SJSA1 (cell line): ENCODE data around the gene OLFML2A. TPM values are rescaled to one million over a fixed set of nuclear protein-coding genes. Genes with fewer than 3 reads are reported as not detected.
"Not testable (repeated sequence)": the region's sequence is repeated elsewhere in the genome, so short reads cannot be mapped to it uniquely, and the experiment has no call there.

Experiments
- DNase-seq, 2 experiments: peaks; one replicate each; pipeline ENCODE4 v3.0.0-alpha.2; 2015 to 2020; ENCODE audit warnings: low spot score in 2 of 2, low read depth in 1 of 2
- H3K27ac ChIP-seq: fragments of 250-450 bp; sonication (Bioruptor Pico); 2 replicates; pipeline ENCODE4 v1.5.1; 2020; ENCODE audit warnings: mild to moderate bottlenecking, moderate library complexity
- H3K27me3 ChIP-seq: fragments of 250-450 bp; sonication (Bioruptor Pico); replicated peaks from 2 replicates; pipeline ENCODE4 v1.5.1; 2020; ENCODE audit warnings: mild to moderate bottlenecking, moderate library complexity
- H3K36me3 ChIP-seq: fragments of 250-450 bp; sonication (Bioruptor Pico); 2 replicates; pipeline ENCODE4 v1.5.1; 2020; ENCODE audit warnings: mild to moderate bottlenecking
- H3K4me1 ChIP-seq: fragments of 250-450 bp; sonication (Bioruptor Pico); replicated peaks from 2 replicates; pipeline ENCODE4 v1.6.1; 2021; ENCODE audit warnings: mild to moderate bottlenecking
- H3K4me3 ChIP-seq: fragments of 250-450 bp; sonication (Bioruptor Pico); 2 replicates; pipeline ENCODE4 v1.5.1; 2020; ENCODE audit warnings: mild to moderate bottlenecking
- H3K9me3 ChIP-seq: fragments of 250-450 bp; sonication (Bioruptor Pico); replicated peaks from 2 replicates; pipeline ENCODE4 v1.5.1; 2020; ENCODE audit warnings: mild to moderate bottlenecking
- total RNA-seq: library from RNA; depleted of rRNA; stranded (reverse); fragments of >200 nt; shearing (Covaris generic); gene quantifications from 2 replicates; pipeline ENCODE4 v1.2.3, GENCODE V29; 2014

OLFML2A gene
- total RNA-seq, 1 experiment from 2014 or later, result 5.0 TPM

GRCh38 chr9:124820698-124821623 lies 44.0 kb downstream of the OLFML2A start:
- H3K36me3 ChIP-seq, result no peaks in the 10 kb centered on the region
- no peak for DNase-seq
- no peak overlapping the region for H3K27ac ChIP-seq
- no peaks in the 10 kb centered on the region for H3K9me3 ChIP-seq
- peaks cover 24% of the 10 kb centered on the region for H3K4me1 ChIP-seq
- no peaks in the 10 kb centered on the region for H3K27me3 ChIP-seq
- H3K4me3 ChIP-seq, result no peak overlapping the region

DNA sequence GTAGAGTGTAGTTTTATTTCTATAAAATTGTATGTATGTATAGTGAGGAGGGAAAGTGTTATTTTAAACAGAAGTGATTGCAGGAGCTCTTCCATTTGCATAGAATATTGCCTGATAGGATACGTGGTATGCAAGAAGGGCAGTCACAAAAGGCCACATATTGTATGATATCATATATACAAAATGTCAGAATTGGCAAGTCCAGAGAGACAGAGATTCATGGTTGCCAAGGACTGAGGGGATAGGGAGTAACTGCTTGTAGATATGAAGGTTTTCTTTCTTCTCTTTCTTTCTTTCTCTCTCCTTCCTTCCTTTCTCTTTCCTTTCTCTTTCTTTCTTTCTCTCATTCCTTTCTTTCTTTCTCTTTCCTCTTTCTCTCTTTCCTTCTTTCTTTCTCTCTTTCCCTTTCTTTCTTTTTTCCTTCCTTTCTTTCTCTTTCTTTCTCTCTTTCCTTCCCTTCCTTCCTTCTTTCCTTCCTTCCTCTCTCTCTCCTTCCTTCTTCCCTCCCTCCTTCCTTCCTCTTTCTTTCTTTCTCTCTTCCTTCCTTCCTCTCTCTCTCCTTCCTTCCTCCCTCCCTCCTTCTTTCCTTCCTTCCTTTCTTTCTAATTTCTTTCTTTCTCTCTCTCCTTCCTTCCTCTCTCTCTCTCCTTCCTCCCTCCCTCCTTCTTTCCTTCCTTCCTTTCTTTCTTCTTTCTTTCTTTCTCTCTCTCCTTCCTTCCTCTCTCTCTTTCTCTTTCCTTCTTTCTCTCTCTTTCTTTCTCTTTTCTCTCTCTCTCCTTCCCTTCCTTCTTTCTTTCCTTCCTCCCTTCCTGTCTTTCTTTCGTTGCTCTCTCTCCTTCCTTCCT lies 51.8 kb downstream of the OLFML2A start:
- no peaks in the 10 kb centered on the region for H3K36me3 ChIP-seq
- H3K4me1 ChIP-seq, result peaks cover 16% of the 10 kb centered on the region
- H3K9me3 ChIP-seq, result no peaks in the 10 kb centered on the region
- DNase-seq, result no peak
- H3K4me3 ChIP-seq, result no peak overlapping the region
- H3K27me3 ChIP-seq, result no peaks in the 10 kb centered on the region
- no peak overlapping the region for H3K27ac ChIP-seq

GRCh38 chr9:124829334-124829669 lies 52.4 kb downstream of the OLFML2A start:
- no peaks in the 10 kb centered on the region for H3K9me3 ChIP-seq
- no peaks in the 10 kb centered on the region for H3K36me3 ChIP-seq
- no peak for DNase-seq
- H3K4me1 ChIP-seq, result peaks cover 12% of the 10 kb centered on the region
- no peaks in the 10 kb centered on the region for H3K27me3 ChIP-seq
- no peak overlapping the region for H3K4me3 ChIP-seq
- H3K27ac ChIP-seq, result no peak overlapping the region

GRCh38 chr9:124830593-124830992 lies 53.7 kb downstream of the OLFML2A start:
- Histone ChIP-seq H3K36me3 (no peaks in the 10 kb centered on the region), H3K4me3 (no peak overlapping the region), H3K9me3 (no peaks in the 10 kb centered on the region), H3K27ac (no peak overlapping the region), H3K4me1 (peaks cover 23% of the 10 kb centered on the region), H3K27me3 (no peaks in the 10 kb centered on the region)
- no peak for DNase-seq

- H3K4me1 ChIP-seq, result peaks cover 23% of the 10 kb centered on the region
- H3K9me3 ChIP-seq, result no peaks in the 10 kb centered on the region
- no peak overlapping the region for H3K4me3 ChIP-seq
- H3K27me3 ChIP-seq, result no peaks in the 10 kb centered on the region
- no peak overlapping the region for H3K27ac ChIP-seq
- DNase-seq, result no peak
- H3K36me3 ChIP-seq, result no peaks in the 10 kb centered on the region
Measured at GRCh38 chr9:124831642-124832364, 54.9 kb downstream of the OLFML2A start.

- no peak for DNase-seq
- Histone ChIP-seq H3K27ac (no peak overlapping the region), H3K9me3 (no peaks in the 10 kb centered on the region)
Measured at GRCh38 chr9:124834591-124834990, 57.7 kb downstream of the OLFML2A start.

DNA sequence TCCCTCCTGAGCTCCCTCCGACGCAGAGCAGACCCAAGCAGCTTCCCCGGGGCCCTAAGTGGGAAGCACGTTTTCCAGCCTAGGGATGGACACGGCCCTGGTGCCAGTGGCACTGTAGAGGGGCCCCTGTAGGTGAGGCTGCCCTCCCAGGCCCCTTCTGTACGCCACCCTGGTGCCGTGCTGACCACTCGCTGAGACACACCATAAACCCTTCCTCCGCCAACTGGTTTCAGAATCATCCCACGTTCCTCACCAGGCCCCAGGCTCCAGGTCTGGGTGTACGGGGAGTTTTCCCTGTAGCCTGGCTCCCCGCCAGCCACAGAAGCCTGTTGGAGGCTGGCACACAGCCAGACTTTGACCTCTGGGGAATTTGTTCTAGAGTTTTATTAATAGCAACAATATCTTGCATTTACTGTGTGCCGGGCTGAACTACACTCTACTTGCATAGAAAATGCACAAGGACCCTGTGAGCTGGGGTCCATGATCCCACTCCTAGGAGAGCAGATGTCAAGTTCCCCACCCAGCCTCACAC lies 58.2 kb downstream of the OLFML2A start:
- DNase-seq, result peak in 1 of 2 experiments; percentile 42
- Histone ChIP-seq H3K4me3 (no peak overlapping the region), H3K27ac (no peak overlapping the region), H3K27me3 (no peaks in the 10 kb centered on the region), H3K4me1 (peaks cover 23% of the 10 kb centered on the region), H3K36me3 (no peaks in the 10 kb centered on the region), H3K9me3 (no peaks in the 10 kb centered on the region)

More at GRCh38 chr9:124834591-124834990, 57.7 kb downstream of the OLFML2A start:
- Histone ChIP-seq H3K27me3 (no peaks in the 10 kb centered on the region), H3K4me1 (peaks cover 23% of the 10 kb centered on the region), H3K36me3 (no peaks in the 10 kb centered on the region), H3K4me3 (no peak overlapping the region)

- not testable (repeated sequence) for H3K9me3 ChIP-seq, H3K36me3 ChIP-seq, H3K4me3 ChIP-seq, DNase-seq, H3K27ac ChIP-seq, H3K27me3 ChIP-seq
- H3K4me1 ChIP-seq, result peaks cover 16% of the 10 kb centered on the region
Measured at GRCh38 chr9:124838132-124838531, 61.2 kb downstream of the OLFML2A start.

GRCh38 chr9:124838567-124839275 lies 61.8 kb downstream of the OLFML2A start:
- H3K27me3 ChIP-seq, DNase-seq, H3K4me3 ChIP-seq, H3K36me3 ChIP-seq, H3K27ac ChIP-seq, H3K9me3 ChIP-seq: not testable (repeated sequence)
- H3K4me1 ChIP-seq, result peaks cover 14% of the 10 kb centered on the region

- no peak for DNase-seq
- Histone ChIP-seq H3K36me3 (no peaks in the 10 kb centered on the region), H3K4me3 (no peak overlapping the region), H3K9me3 (no peaks in the 10 kb centered on the region), H3K4me1 (peaks cover 8% of the 10 kb centered on the region), H3K27me3 (no peaks in the 10 kb centered on the region), H3K27ac (no peak overlapping the region)
Measured at GRCh38 chr9:124839612-124840299, 62.8 kb downstream of the OLFML2A start.

- peaks cover 1% of the 10 kb centered on the region for H3K4me1 ChIP-seq
- H3K9me3 ChIP-seq, result no peaks in the 10 kb centered on the region
- no peak overlapping the region for H3K4me3 ChIP-seq
- DNase-seq, result no peak
- H3K36me3 ChIP-seq, result no peaks in the 10 kb centered on the region
- H3K27me3 ChIP-seq, result no peaks in the 10 kb centered on the region
- H3K27ac ChIP-seq, result no peak overlapping the region
Measured at GRCh38 chr9:124840300-124840833, 63.4 kb downstream of the OLFML2A start.

GRCh38 chr9:124841075-124841821 lies 64.3 kb downstream of the OLFML2A start:
- Histone ChIP-seq H3K36me3 (no peaks in the 10 kb centered on the region), H3K27me3 (no peaks in the 10 kb centered on the region), H3K4me1 (no peaks in the 10 kb centered on the region), H3K27ac (no peak overlapping the region), H3K9me3 (no peaks in the 10 kb centered on the region), H3K4me3 (no peak overlapping the region)
- DNase-seq, result no peak
